OCI-LY1 (cell line): ENCODE data around the gene MARK1.

ENCODE experiments used
- H2AFZ ChIP-seq: fragments of 200-600 bp; sonication (generic), shearing (Covaris generic); 2 replicates; pipeline ENCODE4 v1.6.0; 2014; ENCODE audit warnings: antibody characterized with exemption, mild to moderate bottlenecking, low read length
- H3F3A ChIP-seq: fragments of 200-600 bp; sonication (generic), shearing (Covaris generic); 2 replicates; pipeline ENCODE4 v1.6.0; 2014; ENCODE audit warnings: mild to moderate bottlenecking, antibody characterized with exemption, low read length, moderate library complexity; ENCODE audit not compliant: insufficient read depth
- H3K27ac ChIP-seq: fragments of 200-600 bp; sonication (generic); 2 replicates; pipeline ENCODE4 v1.5.1; 2014; ENCODE audit warnings: low read length, mixed run types, mild to moderate bottlenecking, low read depth; ENCODE audit not compliant: poor library complexity, severe bottlenecking
- H3K27me3 ChIP-seq: fragments of 200-600 bp; sonication (generic); 2 replicates; pipeline ENCODE4 v1.6.0; 2014; ENCODE audit warnings: antibody characterized with exemption, mild to moderate bottlenecking, low read length, moderate library complexity; ENCODE audit not compliant: insufficient read depth
- H3K36me3 ChIP-seq: fragments of 200-600 bp; sonication (generic); 2 replicates; pipeline ENCODE4 v1.6.1; 2014; ENCODE audit warnings: mild to moderate bottlenecking, antibody characterized with exemption, low read length, moderate library complexity, mixed read lengths; ENCODE audit not compliant: insufficient read depth
- H3K4me1 ChIP-seq: fragments of 200-600 bp; sonication (generic); 2 replicates; pipeline ENCODE4 v1.5.1; 2014; ENCODE audit warnings: mild to moderate bottlenecking, low read length, moderate library complexity; ENCODE audit not compliant: insufficient read depth, severe bottlenecking
- H3K4me2 ChIP-seq: fragments of 200-600 bp; sonication (generic), shearing (Covaris generic); 2 replicates; pipeline ENCODE4 v1.6.1; 2014; ENCODE audit warnings: low read length
- H3K4me3 ChIP-seq: fragments of 200-600 bp; sonication (generic); 2 replicates; pipeline ENCODE4 v1.5.1; 2014; ENCODE audit warnings: low read length, low read depth, mild to moderate bottlenecking, mixed read lengths; ENCODE audit not compliant: poor library complexity, severe bottlenecking
- H3K79me2 ChIP-seq: fragments of 200-600 bp; shearing (Covaris generic); 2 replicates; pipeline ENCODE4 v1.6.1; 2016; ENCODE audit warnings: mixed run types, low read length, mixed read lengths; ENCODE audit not compliant: insufficient read depth
- H3K9ac ChIP-seq: fragments of 200-600 bp; sonication (generic), shearing (Covaris generic); 2 replicates; pipeline ENCODE4 v1.6.1; 2014; ENCODE audit warnings: mild to moderate bottlenecking, low read length, mixed read lengths
- H3K9me2 ChIP-seq: fragments of 200-600 bp; sonication (generic), shearing (Covaris generic); 2 replicates; pipeline ENCODE4 v1.6.1; 2014; ENCODE audit warnings: low read depth, mild to moderate bottlenecking, low read length, mixed read lengths
- H3K9me3 ChIP-seq: fragments of 200-600 bp; shearing (Covaris generic); 2 replicates; pipeline ENCODE4 v1.6.1; 2014; ENCODE audit warnings: low read length, mixed read lengths
- H4K20me1 ChIP-seq: fragments of 200-600 bp; sonication (generic), shearing (Covaris generic); 2 replicates; pipeline ENCODE4 v1.6.0; 2016; ENCODE audit warnings: mild to moderate bottlenecking, low read length; ENCODE audit not compliant: insufficient read depth
- CTCF ChIP-seq: fragments of 200-600 bp; sonication (generic), shearing (Covaris generic); IDR thresholded peaks from 2 replicates; pipeline ENCODE4 v1.5.1; 2017; ENCODE audit warnings: mild to moderate bottlenecking, antibody characterized with exemption, low read length, moderate library complexity, mixed read lengths
- EZH2 ChIP-seq: fragments of 200-600 bp; sonication (generic), shearing (Covaris generic); IDR thresholded peaks from 2 replicates; pipeline ENCODE4 v1.8.0; 2017; ENCODE audit warnings: borderline replicate concordance, mixed run types, mild to moderate bottlenecking, antibody characterized with exemption, low read length, moderate library complexity, mixed read lengths

MARK1 gene

GRCh38 chr1:220527908-220528678 lies at the start of gene MARK1:
Gene MARK1, plus strand, starts transcription at chr1:220528136. Its CDS starts 687 bp downstream, at chr1:220528823.
- no peaks in the 10 kb centered on the region for H3K27me3 ChIP-seq
- no peak within 1 kb of the TSS for H3K27ac ChIP-seq
- H3K4me2 ChIP-seq: peak within 1 kb of the TSS; percentile 67
- H3K4me3 ChIP-seq: peak within 1 kb of the TSS; percentile 58
- no peaks in the 10 kb centered on the region for H4K20me1 ChIP-seq
- no peak within 1 kb of the TSS; the same call in 1 of the 2 replicates for H3K9ac ChIP-seq
- H3K4me1 ChIP-seq: peaks cover 6% of the 10 kb centered on the region
- H3K9me3 ChIP-seq: no peaks in the 10 kb centered on the region
- no peaks in the 10 kb centered on the region for H3K9me2 ChIP-seq
- no peak for TF ChIP-seq EZH2
- TF ChIP-seq CTCF: no peak
- H3K79me2 ChIP-seq: no peaks in the 10 kb centered on the region
- H2AFZ ChIP-seq: no peak within 1 kb of the TSS
- H3F3A ChIP-seq: no peaks in the 10 kb centered on the region
- no peaks in the 10 kb centered on the region for H3K36me3 ChIP-seq

GRCh38 chr1:220483700-220484099 lies 44.2 kb upstream of the MARK1 start:
- Histone ChIP-seq H3K9me2 (no peaks in the 10 kb centered on the region), H3K4me3 (no peak overlapping the region), H2AFZ (no peak overlapping the region), H3K36me3 (no peaks in the 10 kb centered on the region), H3F3A (no peaks in the 10 kb centered on the region), H4K20me1 (no peaks in the 10 kb centered on the region), H3K9ac (no peak overlapping the region), H3K4me1 (no peaks in the 10 kb centered on the region), H3K79me2 (no peaks in the 10 kb centered on the region), H3K27me3 (no peaks in the 10 kb centered on the region), H3K9me3 (no peaks in the 10 kb centered on the region), H3K27ac (no peak overlapping the region), H3K4me2 (no peak overlapping the region)
- TF ChIP-seq CTCF: no peak
- TF ChIP-seq EZH2: no peak

DNA sequence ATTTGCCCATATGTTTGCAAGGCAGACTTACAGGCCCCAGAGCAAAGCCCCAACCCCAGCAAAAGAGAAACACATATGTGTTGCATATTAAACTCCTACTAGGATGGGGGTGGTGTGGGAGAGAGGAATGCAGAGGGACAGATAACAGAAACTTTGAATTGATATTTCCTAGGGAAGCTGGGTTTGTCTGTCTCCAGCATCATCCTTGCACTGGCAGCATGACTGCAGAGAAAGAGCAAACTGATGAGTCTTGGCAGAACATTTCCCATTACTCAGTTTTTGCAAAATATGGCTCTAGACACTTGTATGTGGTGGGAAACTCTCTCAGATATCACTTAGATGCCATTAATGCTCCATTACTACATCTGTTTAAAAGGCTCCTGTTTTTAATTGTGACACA lies 43.8 kb upstream of the MARK1 start:
- no peaks in the 10 kb centered on the region for H3F3A ChIP-seq
- TF ChIP-seq CTCF (no peak), EZH2 (no peak)
- H4K20me1 ChIP-seq: no peaks in the 10 kb centered on the region
- H3K9me3 ChIP-seq: no peaks in the 10 kb centered on the region
- H3K79me2 ChIP-seq: no peaks in the 10 kb centered on the region
- H3K9me2 ChIP-seq: no peaks in the 10 kb centered on the region
- H2AFZ ChIP-seq: no peak overlapping the region
- H3K4me1 ChIP-seq: no peaks in the 10 kb centered on the region
- no peak overlapping the region for H3K9ac ChIP-seq
- no peak overlapping the region for H3K4me2 ChIP-seq
- H3K4me3 ChIP-seq: no peak overlapping the region
- no peak overlapping the region for H3K27ac ChIP-seq
- H3K36me3 ChIP-seq: no peaks in the 10 kb centered on the region
- no peaks in the 10 kb centered on the region for H3K27me3 ChIP-seq
